HTERT RPE-1 (cell line): Measurements from ENCODE around the gene GNAZ.

Experiments used
- in situ Hi-C: fragments of 300-500 bp; cut with MboI; formaldehyde crosslinking; loops from 4 replicates; pipeline ENCODE4 v1.14.3; 2020; ENCODE audit warnings: low sequenced_read_pairs

Gene GNAZ

GRCh38 chr22:23117891-23118646 lies 47.8 kb downstream of the GNAZ start:
- in situ Hi-C loops: no loop called here

DNA sequence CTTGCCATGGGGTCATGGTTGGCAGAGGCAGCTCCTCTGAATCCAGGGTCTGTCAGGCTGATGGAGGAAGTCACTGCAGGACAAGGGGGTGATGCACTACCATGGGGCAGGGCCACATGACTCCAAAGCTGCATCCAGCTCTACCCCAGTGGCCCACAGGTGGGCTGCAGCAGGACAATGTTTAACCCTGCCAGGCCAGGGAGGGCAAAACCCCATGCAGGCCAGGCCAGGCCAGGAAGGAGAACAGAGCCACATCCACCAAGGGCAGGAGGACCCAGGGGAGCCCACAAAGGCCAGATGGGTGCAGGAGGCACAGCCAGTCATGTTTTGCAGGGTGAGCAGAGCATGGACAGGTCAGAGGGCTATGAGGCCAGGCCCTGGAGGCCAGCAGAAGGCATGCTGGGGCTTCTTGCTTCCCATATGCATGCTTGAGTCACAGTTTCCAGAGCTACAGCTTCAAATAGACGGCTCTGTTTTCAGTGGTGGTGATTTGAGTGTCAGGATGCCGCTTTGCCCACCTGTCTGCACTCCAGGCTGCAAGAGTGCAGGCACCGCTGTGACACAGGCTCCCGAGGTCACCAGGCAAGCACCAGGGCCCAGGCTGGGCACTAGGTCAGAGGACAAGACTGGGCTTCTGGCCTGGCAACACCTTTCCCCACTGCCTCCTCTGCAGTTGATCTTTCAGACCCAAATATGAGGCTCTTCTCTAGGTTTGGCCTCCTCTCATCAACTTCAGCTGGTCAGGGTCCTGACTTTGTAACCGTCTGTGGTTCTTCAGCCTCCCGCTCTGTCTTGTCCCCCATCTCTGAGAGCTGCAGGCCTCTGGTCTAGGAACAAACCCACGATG lies 48.6 kb downstream of the GNAZ start:
- in situ Hi-C loops: no loop called here

GRCh38 chr22:23119494-23120414 lies 49.4 kb downstream of the GNAZ start:
- in situ Hi-C loops: no loop called here

GRCh38 chr22:23120415-23120899 lies 50.1 kb downstream of the GNAZ start:
- in situ Hi-C loops: no loop called here

DNA sequence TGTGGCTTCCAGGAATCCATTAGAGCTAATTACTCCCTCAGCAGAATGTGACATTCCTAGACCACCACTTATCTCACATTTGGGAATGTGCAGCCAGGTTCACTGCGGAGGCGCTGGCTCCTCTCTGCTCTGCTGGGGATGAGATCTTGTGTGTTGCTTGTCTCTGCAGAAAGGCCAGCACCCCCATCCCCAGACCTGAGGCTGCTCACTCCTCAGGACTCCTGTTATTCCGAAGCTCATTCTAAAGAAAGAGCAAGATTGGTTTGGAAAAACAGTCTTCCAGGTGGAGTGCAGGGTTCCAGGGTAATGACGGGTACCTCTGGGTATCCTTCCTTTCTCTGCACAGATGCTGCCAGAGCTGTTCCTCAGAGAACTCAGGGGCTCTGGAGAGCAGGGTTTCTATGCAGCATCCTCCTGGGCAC lies 50.7 kb downstream of the GNAZ start:
- in situ Hi-C loops: no loop called here

GRCh38 chr22:23121424-23121823 lies 51.1 kb downstream of the GNAZ start:
- in situ Hi-C loops: no loop called here

GRCh38 chr22:23122216-23122957 lies 52.1 kb downstream of the GNAZ start:
- in situ Hi-C loops: no loop called here

DNA sequence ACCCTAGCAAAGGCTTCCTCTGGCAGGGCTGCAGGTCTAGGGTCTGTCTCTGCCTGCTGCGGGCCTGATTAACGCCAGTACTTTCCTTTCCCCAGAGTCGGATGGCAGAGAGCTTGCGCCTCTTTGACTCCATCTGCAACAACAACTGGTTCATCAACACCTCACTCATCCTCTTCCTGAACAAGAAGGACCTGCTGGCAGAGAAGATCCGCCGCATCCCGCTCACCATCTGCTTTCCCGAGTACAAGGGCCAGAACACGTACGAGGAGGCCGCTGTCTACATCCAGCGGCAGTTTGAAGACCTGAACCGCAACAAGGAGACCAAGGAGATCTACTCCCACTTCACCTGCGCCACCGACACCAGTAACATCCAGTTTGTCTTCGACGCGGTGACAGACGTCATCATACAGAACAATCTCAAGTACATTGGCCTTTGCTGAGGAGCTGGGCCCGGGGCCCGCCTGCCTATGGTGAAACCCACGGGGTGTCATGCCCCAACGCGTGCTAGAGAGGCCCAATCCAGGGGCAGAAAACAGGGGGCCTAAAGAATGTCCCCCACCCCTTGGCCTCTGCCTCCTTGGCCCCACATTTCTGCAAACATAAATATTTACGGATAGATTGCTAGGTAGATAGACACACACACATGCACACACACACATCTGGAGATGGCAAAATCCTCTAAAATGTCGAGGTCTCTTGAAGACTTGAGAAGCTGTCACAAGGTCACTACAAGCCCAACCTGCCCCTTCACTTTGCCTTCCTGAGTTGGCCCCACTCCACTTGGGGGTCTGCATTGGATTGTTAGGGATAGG lies 52.9 kb downstream of the GNAZ start:
- in situ Hi-C loops: no loop called here

- in situ Hi-C loops: no loop called here
Observed at GRCh38 chr22:23123804-23124254, 53.5 kb downstream of the GNAZ start.

GRCh38 chr22:23124611-23125511 lies 54.5 kb downstream of the GNAZ start:
- in situ Hi-C loops: no loop called here

GRCh38 chr22:23125512-23126103 lies 55.3 kb downstream of the GNAZ start:
- in situ Hi-C loops: no loop called here

GRCh38 chr22:23126165-23127054 lies 56.1 kb downstream of the GNAZ start:
- in situ Hi-C loops: no loop called here

- in situ Hi-C loops: no loop called here
Observed at GRCh38 chr22:23127055-23127756, 56.9 kb downstream of the GNAZ start.

- in situ Hi-C loops: no loop called here
Observed at GRCh38 chr22:23127788-23128187, 57.5 kb downstream of the GNAZ start.

DNA sequence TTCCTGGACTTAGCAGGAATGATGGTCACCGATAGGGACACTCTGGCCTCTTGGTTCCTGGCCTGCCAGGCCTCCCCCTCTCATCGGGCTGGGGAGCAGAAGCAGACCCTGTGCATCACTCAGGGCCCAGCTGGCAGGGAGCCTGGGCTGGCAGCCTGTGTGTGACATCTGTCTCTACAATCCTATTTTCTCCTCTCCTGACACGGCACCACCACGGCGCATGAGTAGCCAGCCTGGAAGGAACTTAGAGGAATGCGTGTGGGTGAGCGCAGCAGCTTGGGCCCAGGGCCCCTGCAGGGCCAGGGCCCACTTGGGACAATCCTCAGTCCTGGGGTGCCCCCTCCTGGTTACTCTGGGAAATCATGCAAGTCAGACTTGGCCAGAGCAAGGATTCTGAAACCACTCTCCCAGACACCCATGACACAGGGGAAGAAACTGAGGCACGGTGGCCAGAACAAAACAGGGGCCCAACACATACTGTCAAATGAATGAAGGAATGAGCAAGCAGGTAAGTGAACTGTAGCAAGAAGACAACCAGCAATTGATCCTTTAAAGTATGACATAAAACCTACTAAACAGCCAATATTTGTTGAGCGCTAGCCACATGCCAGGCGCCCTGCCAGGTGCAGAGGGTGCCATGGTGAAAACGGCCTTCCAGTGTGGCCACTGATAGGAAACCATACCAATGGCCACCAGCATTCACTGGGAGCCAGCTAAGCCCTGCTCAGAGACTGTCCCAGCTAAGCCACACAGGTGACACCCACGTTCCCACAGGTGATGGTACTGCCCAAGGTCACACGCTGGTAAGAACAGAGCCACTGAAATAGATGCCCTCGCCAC lies 58.2 kb downstream of the GNAZ start:
- in situ Hi-C loops: no loop called here
